ENCODE results near the gene SLC43A2.
"Not testable (repeated sequence)": the region's sequence is repeated elsewhere in the genome, so short reads cannot be mapped to it uniquely, and the experiment has no call there.

SLC43A2 gene

GRCh38 chr17:1541367-1541904 is 87.2 kb downstream of the SLC43A2 start:
- H3K36me3 Mint-ChIP-seq (ENCODE audit: low read depth) = peaks cover 21% of the 10 kb centered on the region
- no peak overlapping the region for H3K4me3 Mint-ChIP-seq
- no peaks in the 10 kb centered on the region for H3K27me3 Mint-ChIP-seq (ENCODE audit: low read depth)
- no peaks in the 10 kb centered on the region for H3K4me1 Mint-ChIP-seq (ENCODE audit: low read depth)
- peak overlapping the region; percentile 11 for H3K27ac Mint-ChIP-seq
- H3K9me3 Mint-ChIP-seq = no peaks in the 10 kb centered on the region

- no peaks in the 10 kb centered on the region for H3K27me3 Mint-ChIP-seq (ENCODE audit: low read depth)
- H3K4me1 Mint-ChIP-seq (ENCODE audit: low read depth) = no peaks in the 10 kb centered on the region
- H3K4me3 Mint-ChIP-seq = no peak overlapping the region
- no peak overlapping the region for H3K27ac Mint-ChIP-seq
- H3K36me3 Mint-ChIP-seq (ENCODE audit: low read depth) = peaks cover 19% of the 10 kb centered on the region
- H3K9me3 Mint-ChIP-seq = no peaks in the 10 kb centered on the region
Observed at GRCh38 chr17:1539811-1540210, 88.8 kb downstream of the SLC43A2 start.

GRCh38 chr17:1535737-1536136 is 92.9 kb downstream of the SLC43A2 start:
- Mint-ChIP-seq H3K4me1 (ENCODE audit: low read depth) (no peaks in the 10 kb centered on the region), H3K27ac (no peak overlapping the region), H3K27me3 (ENCODE audit: low read depth) (no peaks in the 10 kb centered on the region), H3K4me3 (no peak overlapping the region), H3K36me3 (ENCODE audit: low read depth) (peaks cover 12% of the 10 kb centered on the region), H3K9me3 (no peaks in the 10 kb centered on the region)

- Mint-ChIP-seq H3K36me3 (ENCODE audit: low read depth) (peaks cover 15% of the 10 kb centered on the region), H3K4me1 (ENCODE audit: low read depth) (no peaks in the 10 kb centered on the region), H3K27me3 (ENCODE audit: low read depth) (no peaks in the 10 kb centered on the region), H3K27ac (no peak overlapping the region), H3K4me3 (no peak overlapping the region), H3K9me3 (no peaks in the 10 kb centered on the region)
Observed at GRCh38 chr17:1533661-1534325, 94.8 kb downstream of the SLC43A2 start.

- Mint-ChIP-seq H3K36me3 (ENCODE audit: low read depth) (peaks cover 14% of the 10 kb centered on the region), H3K4me1 (ENCODE audit: low read depth) (no peaks in the 10 kb centered on the region), H3K27me3 (ENCODE audit: low read depth) (no peaks in the 10 kb centered on the region), H3K4me3 (no peak overlapping the region), H3K9me3 (no peaks in the 10 kb centered on the region), H3K27ac (no peak overlapping the region)
Observed at GRCh38 chr17:1532836-1533602, 95.6 kb downstream of the SLC43A2 start.

GRCh38 chr17:1529863-1530262 is 98.8 kb downstream of the SLC43A2 start:
- H3K4me3 Mint-ChIP-seq = no peak overlapping the region
- H3K9me3 Mint-ChIP-seq = no peaks in the 10 kb centered on the region
- H3K27ac Mint-ChIP-seq = no peak overlapping the region
- H3K4me1 Mint-ChIP-seq (ENCODE audit: low read depth) = peaks cover 13% of the 10 kb centered on the region
- no peaks in the 10 kb centered on the region for H3K27me3 Mint-ChIP-seq (ENCODE audit: low read depth)
- H3K36me3 Mint-ChIP-seq (ENCODE audit: low read depth) = peaks cover 17% of the 10 kb centered on the region

GRCh38 chr17:1526876-1527275 is 101.8 kb downstream of the SLC43A2 start:
- not testable (repeated sequence) for H3K9me3 Mint-ChIP-seq; H3K4me3 Mint-ChIP-seq; H3K27me3 Mint-ChIP-seq (ENCODE audit: low read depth)
- peak overlapping the region; percentile 75 for H3K27ac Mint-ChIP-seq
- H3K36me3 Mint-ChIP-seq (ENCODE audit: low read depth) = peaks cover 11% of the 10 kb centered on the region
- peaks cover 13% of the 10 kb centered on the region for H3K4me1 Mint-ChIP-seq (ENCODE audit: low read depth)

GRCh38 chr17:1522626-1523025 is 106.0 kb downstream of the SLC43A2 start:
- H3K9me3 Mint-ChIP-seq = no peaks in the 10 kb centered on the region

GRCh38 chr17:1521086-1521640 is 107.5 kb downstream of the SLC43A2 start:
- Mint-ChIP-seq H3K9me3 (no peaks in the 10 kb centered on the region), H3K27ac (no peak overlapping the region), H3K4me1 (ENCODE audit: low read depth) (peaks cover 9% of the 10 kb centered on the region), H3K4me3 (no peak overlapping the region), H3K36me3 (ENCODE audit: low read depth) (peaks cover 6% of the 10 kb centered on the region), H3K27me3 (ENCODE audit: low read depth) (no peaks in the 10 kb centered on the region)

More at GRCh38 chr17:1522626-1523025, 106.0 kb downstream of the SLC43A2 start:
- Mint-ChIP-seq H3K36me3 (ENCODE audit: low read depth) (peaks cover 6% of the 10 kb centered on the region), H3K27ac (no peak overlapping the region), H3K4me1 (ENCODE audit: low read depth) (peaks cover 14% of the 10 kb centered on the region), H3K27me3 (ENCODE audit: low read depth) (no peaks in the 10 kb centered on the region), H3K4me3 (no peak overlapping the region)

GRCh38 chr17:1519678-1520077 is 109.0 kb downstream of the SLC43A2 start:
- Mint-ChIP-seq H3K4me1 (ENCODE audit: low read depth) (peaks cover 12% of the 10 kb centered on the region), H3K27me3 (ENCODE audit: low read depth) (no peaks in the 10 kb centered on the region), H3K27ac (no peak overlapping the region), H3K4me3 (no peak overlapping the region), H3K9me3 (no peaks in the 10 kb centered on the region), H3K36me3 (ENCODE audit: low read depth) (peaks cover 4% of the 10 kb centered on the region)
